SK-N-SH treated with all-trans-retinoic acid at 6 μM for 48 hours (cell line): ENCODE data around the gene CCDC124.

Experiments
- ATAC-seq: fragments of 200-7000 bp; cut with Tn5 transposase; 3 replicates; pipeline ENCODE4 v1.9.1; 2020; ENCODE audit warnings: mild to moderate bottlenecking, moderate library complexity
- BACH2 ChIP-seq: fragments of 250-450 bp; sonication (Bioruptor Pico); IDR thresholded peaks from 2 replicates; pipeline ENCODE4 v1.9.0; 2021; ENCODE audit warnings: mild to moderate bottlenecking, borderline replicate concordance
- CREB5 ChIP-seq: fragments of 250-450 bp; sonication (Bioruptor Pico); IDR thresholded peaks from 2 replicates; pipeline ENCODE4 v1.5.1; 2020; ENCODE audit warnings: low read depth, mild to moderate bottlenecking, moderate library complexity
- CSDC2 ChIP-seq: fragments of 250-450 bp; sonication (Bioruptor Pico); IDR thresholded peaks from 2 replicates; pipeline ENCODE4 v1.5.0; 2020; ENCODE audit warnings: mild to moderate bottlenecking, moderate library complexity
- CSRNP3 ChIP-seq: fragments of 250-450 bp; sonication (Bioruptor Pico); IDR thresholded peaks from 2 replicates; pipeline ENCODE4 v1.5.1; 2021; ENCODE audit warnings: mild to moderate bottlenecking, moderate library complexity
- ISL1 ChIP-seq: fragments of 250-450 bp; sonication (Bioruptor Pico); IDR thresholded peaks from 2 replicates; pipeline ENCODE4 v2.1.2; 2022; ENCODE audit warnings: mild to moderate bottlenecking, moderate library complexity
- OSR1 ChIP-seq: fragments of 250-450 bp; sonication (Bioruptor Pico); IDR thresholded peaks from 2 replicates; pipeline ENCODE4 v1.8.0; 2022; ENCODE audit warnings: moderate library complexity, mild to moderate bottlenecking, inconsistent platforms
- PATZ1 ChIP-seq: fragments of 250-450 bp; sonication (Bioruptor Pico); IDR thresholded peaks from 2 replicates; pipeline ENCODE4 v1.8.0; 2020; ENCODE audit warnings: mild to moderate bottlenecking, moderate library complexity, borderline replicate concordance
- POU6F1 ChIP-seq: fragments of 250-450 bp; sonication (Bioruptor Pico); IDR thresholded peaks from 2 replicates; pipeline ENCODE4 v1.8.0; 2021; ENCODE audit warnings: low read depth, mild to moderate bottlenecking, moderate library complexity, borderline replicate concordance
- RARB ChIP-seq: fragments of 250-450 bp; sonication (Bioruptor Pico); IDR thresholded peaks from 2 replicates; pipeline ENCODE4 v1.8.0; 2021; ENCODE audit warnings: mild to moderate bottlenecking, moderate library complexity
- TCF4 ChIP-seq: fragments of 250-450 bp; sonication (Bioruptor Pico); IDR thresholded peaks from 2 replicates; pipeline ENCODE4 v1.8.0; 2021; ENCODE audit warnings: mild to moderate bottlenecking, moderate library complexity, borderline replicate concordance
- TOX ChIP-seq: fragments of 250-450 bp; sonication (Bioruptor Pico); IDR thresholded peaks from 2 replicates; pipeline ENCODE4 v1.8.0; 2021; ENCODE audit warnings: mild to moderate bottlenecking, moderate library complexity, borderline replicate concordance
- ZFP3 ChIP-seq: fragments of 250-450 bp; sonication (Bioruptor Pico); IDR thresholded peaks from 2 replicates; pipeline ENCODE4 v1.5.0; 2020; ENCODE audit warnings: mild to moderate bottlenecking, moderate library complexity
- ZFP30 ChIP-seq: fragments of 450-650 bp; formaldehyde crosslinking; IDR thresholded peaks from 2 replicates; pipeline ENCODE4 v1.5.0; 2022; ENCODE audit warnings: mild to moderate bottlenecking, moderate library complexity
- ZNF565 ChIP-seq: fragments of 450-650 bp; formaldehyde crosslinking; conservative IDR thresholded peaks from 2 replicates; pipeline ENCODE4 v1.5.0; 2020; ENCODE audit warnings: low read depth, mild to moderate bottlenecking, moderate library complexity
- ZNF8 ChIP-seq: fragments of 450-650 bp; formaldehyde crosslinking; IDR thresholded peaks from 2 replicates; pipeline ENCODE4 v1.5.0; 2020; ENCODE audit warnings: mild to moderate bottlenecking, moderate library complexity

The CCDC124 gene

GRCh38 chr19:17977021-17977420 is 44.2 kb downstream of the CCDC124 start:
- no peak for ATAC-seq
- TF ChIP-seq CSDC2 (CRISPR knock-in tag) (no peak), ZNF8 (no peak), ZFP30 (CRISPR knock-in tag) (no peak), ISL1 (no peak), TCF4 (no peak)

GRCh38 chr19:17977488-17977887 is 44.7 kb downstream of the CCDC124 start:
- TF ChIP-seq ZFP30 (CRISPR knock-in tag) (no peak), ZNF565 (no peak), BACH2 (CRISPR knock-in tag) (no peak), CREB5 (CRISPR knock-in tag) (no peak), POU6F1 (CRISPR knock-in tag) (no peak), TOX (no peak), RARB (CRISPR knock-in tag) (no peak), CSDC2 (CRISPR knock-in tag) (no peak), ZNF8 (no peak), CSRNP3 (no peak), ZFP3 (CRISPR knock-in tag) (no peak), OSR1 (CRISPR knock-in tag) (no peak)
- no peak for ATAC-seq

GRCh38 chr19:17981611-17982010 is 48.8 kb downstream of the CCDC124 start:
- TF ChIP-seq RARB (CRISPR knock-in tag) (no peak), ZFP3 (CRISPR knock-in tag) (no peak), TOX (no peak), PATZ1 (CRISPR knock-in tag) (no peak), ZFP30 (CRISPR knock-in tag) (no peak), TCF4 (no peak), BACH2 (CRISPR knock-in tag) (no peak), POU6F1 (CRISPR knock-in tag) (no peak)
- TF ChIP-seq, all 23 proteins: peak for 0
- no peak for ATAC-seq

GRCh38 chr19:17982430-17982829 is 49.6 kb downstream of the CCDC124 start:
- TF ChIP-seq CSRNP3 (no peak), ZNF8 (no peak), RARB (CRISPR knock-in tag) (no peak), POU6F1 (CRISPR knock-in tag) (no peak)

More at GRCh38 chr19:17982430-17982829, 49.6 kb downstream of the CCDC124 start:
- no peak for ATAC-seq
